GM23248 (cell line): Measurements from ENCODE around the gene LRFN2. TPM values are rescaled to one million over a fixed set of nuclear protein-coding genes. Genes with fewer than 3 reads are reported as not detected.

ENCODE experiments used
- DNase-seq: peaks from one replicate; pipeline ENCODE4 v3.0.0-alpha.2; 2015
- H2AFZ ChIP-seq: fragments of 200-600 bp; sonication (generic); 2 replicates; pipeline ENCODE4 v1.6.1; 2016; ENCODE audit warnings: antibody characterized with exemption
- H3F3A ChIP-seq: fragments of 200-600 bp; sonication (generic); 2 replicates; pipeline ENCODE4 v1.6.1; 2016; ENCODE audit warnings: mild to moderate bottlenecking, antibody characterized with exemption, mixed run types; ENCODE audit not compliant: insufficient read depth
- H3K27ac ChIP-seq: fragments of 200-600 bp; sonication (generic); 2 replicates; pipeline ENCODE4 v1.5.1; 2016; ENCODE audit warnings: mild to moderate bottlenecking
- H3K27me3 ChIP-seq: fragments of 200-600 bp; sonication (generic); replicated peaks from 2 replicates; pipeline ENCODE4 v1.6.1; 2016; ENCODE audit warnings: mild to moderate bottlenecking; ENCODE audit not compliant: insufficient read depth
- H3K36me3 ChIP-seq: fragments of 200-600 bp; sonication (generic); 2 replicates; pipeline ENCODE4 v1.6.1; 2016; ENCODE audit warnings: low read depth, mild to moderate bottlenecking
- H3K4me1 ChIP-seq: fragments of 200-600 bp; sonication (generic); 2 replicates; pipeline ENCODE4 v1.6.1; 2016; ENCODE audit warnings: mild to moderate bottlenecking; ENCODE audit not compliant: insufficient read depth
- H3K4me2 ChIP-seq: fragments of 200-600 bp; sonication (generic); one replicate; pipeline ENCODE4 v1.6.1; 2016; ENCODE audit warnings: mild to moderate bottlenecking; ENCODE audit not compliant: unreplicated experiment
- H3K4me3 ChIP-seq: fragments of 200-600 bp; sonication (generic); 2 replicates; pipeline ENCODE4 v1.5.1; 2016; ENCODE audit warnings: mild to moderate bottlenecking
- H3K79me2 ChIP-seq: fragments of 200-600 bp; sonication (generic); 2 replicates; pipeline ENCODE4 v1.6.1; 2016; ENCODE audit warnings: mild to moderate bottlenecking; ENCODE audit not compliant: insufficient read depth
- H3K9ac ChIP-seq: fragments of 200-600 bp; sonication (generic); 2 replicates; pipeline ENCODE4 v1.6.1; 2016; ENCODE audit warnings: mild to moderate bottlenecking
- H3K9me2 ChIP-seq: fragments of 200-600 bp; sonication (generic); 2 replicates; pipeline ENCODE4 v1.6.1; 2016; ENCODE audit warnings: mixed run types, mild to moderate bottlenecking, moderate library complexity; ENCODE audit not compliant: insufficient read depth
- H3K9me3 ChIP-seq: fragments of 200-600 bp; sonication (generic); one replicate; pipeline ENCODE4 v1.6.1; 2017; ENCODE audit warnings: low read depth
- H4K20me1 ChIP-seq: fragments of 200-600 bp; sonication (generic); 2 replicates; pipeline ENCODE4 v1.6.0; 2016; ENCODE audit not compliant: insufficient read depth
- EZH2 ChIP-seq: fragments of 200-600 bp; sonication (generic); IDR thresholded peaks from 2 replicates; pipeline ENCODE4 v1.6.1; 2018; ENCODE audit warnings: antibody characterized with exemption, mild to moderate bottlenecking; ENCODE audit not compliant: insufficient read depth, poor library complexity, severe bottlenecking
- EZH2phosphoT487 ChIP-seq: fragments of 200-600 bp; sonication (generic); IDR thresholded peaks from 2 replicates; pipeline ENCODE4 v1.6.1; 2018; ENCODE audit warnings: antibody characterized with exemption, moderate library complexity, mild to moderate bottlenecking, low read depth; ENCODE audit not compliant: insufficient read depth
- WGBS, 2 experiments: methylation state at CpG; one replicate each; pipeline ENCODE4 v1.1.6; 2015 to 2017; ENCODE audit warnings: low lambda C conversion rate in 2 of 2, low coverage in 1 of 2; ENCODE audit errors: missing lambda C conversion rate in 2 of 2; 5-methylcytosine and 5-hydroxymethylcytosine counted together
- in situ Hi-C: fragments of 300-500 bp; cut with MboI; formaldehyde crosslinking; loops from 2 replicates; pipeline ENCODE4 v1.15.0; 2020
- polyA plus RNA-seq: library from polyadenylated mRNA; unstranded; fragments of >200 nt; fragmentation: Nextera tagmentation; extraction: Ambion mirVana; gene quantifications from 2 replicates; pipeline ENCODE4 v1.2.1, GENCODE V29; 2016
- total RNA-seq: library from RNA; depleted of rRNA; stranded (reverse); fragments of >200 nt; shearing (Covaris generic); gene quantifications from 2 replicates; pipeline ENCODE4 v1.2.3, GENCODE V29; 2014

LRFN2 gene
- total and polyA plus RNA-seq, 2 experiments from 2014 or later: not detected

DNA sequence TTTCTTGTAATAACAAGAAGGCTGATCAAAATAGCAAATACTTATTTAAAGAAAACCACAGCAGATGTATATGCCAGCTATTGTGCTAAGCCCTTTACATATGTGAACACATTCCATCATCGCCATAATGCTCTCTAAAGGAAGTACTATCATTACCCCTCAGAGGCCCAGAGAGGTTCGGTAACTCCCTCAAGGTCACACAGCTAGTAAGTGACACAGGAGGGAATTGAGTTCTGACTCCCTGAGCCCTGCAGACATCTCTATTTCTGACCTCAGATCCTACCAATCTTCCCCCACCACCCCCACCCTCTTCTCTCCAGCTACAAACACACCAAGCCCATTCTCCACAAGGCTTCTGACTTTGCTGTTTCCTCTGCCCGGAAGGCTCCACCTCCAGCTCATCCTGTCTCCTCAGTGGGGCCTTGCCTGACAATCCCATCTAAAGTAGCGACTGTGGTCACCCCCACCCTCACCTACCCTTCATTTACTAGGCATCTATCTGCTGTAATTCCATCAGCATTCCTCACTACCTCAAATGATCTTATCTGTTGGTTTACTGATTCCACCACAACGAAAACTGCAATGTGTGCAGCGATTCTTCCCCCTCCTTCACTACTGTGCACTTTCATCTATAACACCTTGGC, 234.5 kb downstream of the LRFN2 start:
- Histone ChIP-seq H3K4me3 (no peak overlapping the region), H3K27me3 (no peaks in the 10 kb centered on the region), H3F3A (no peaks in the 10 kb centered on the region), H3K27ac (no peak overlapping the region), H4K20me1 (no peaks in the 10 kb centered on the region), H3K9me3 (no peaks in the 10 kb centered on the region), H3K79me2 (no peaks in the 10 kb centered on the region), H2AFZ (no peak overlapping the region), H3K4me1 (no peaks in the 10 kb centered on the region), H3K36me3 (no peaks in the 10 kb centered on the region), H3K9ac (no peak overlapping the region), H3K4me2 (no peak overlapping the region), H3K9me2 (no peaks in the 10 kb centered on the region)
- TF ChIP-seq EZH2: no peak
- no peak for TF ChIP-seq EZH2phosphoT487
- in situ Hi-C loops: no loop called here
- WGBS, 2 experiments: 61 to 72% methylated on average over 6 of the region's 6 CpGs
- no peak for DNase-seq

DNA sequence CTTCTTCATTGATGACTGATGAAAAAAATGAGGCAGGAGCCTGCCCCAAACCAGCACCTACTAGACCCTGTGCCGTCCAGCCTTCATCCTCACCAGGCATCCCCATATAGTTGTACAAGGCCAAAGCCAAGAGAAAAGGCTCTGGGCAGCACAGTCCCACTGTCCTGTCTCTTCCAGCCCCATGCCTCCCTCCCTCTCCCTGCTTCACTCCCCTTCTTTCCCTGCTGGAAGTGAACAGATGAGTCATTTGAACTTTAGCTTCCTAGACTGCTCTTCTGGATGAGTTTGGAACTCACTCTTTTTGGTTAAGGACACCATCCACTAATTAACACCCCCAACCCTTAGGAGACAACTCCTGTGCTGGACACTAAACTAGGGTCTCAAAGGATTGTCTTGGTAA, 235.2 kb downstream of the LRFN2 start:
- H2AFZ ChIP-seq: no peak overlapping the region
- TF ChIP-seq EZH2 (no peak), EZH2phosphoT487 (no peak)
- WGBS, 2 experiments: 61 to 83% methylated on average over 1 of the region's 1 CpG
- no peaks in the 10 kb centered on the region for H3K9me3 ChIP-seq
- no peaks in the 10 kb centered on the region for H3K79me2 ChIP-seq
- no peak overlapping the region for H3K27ac ChIP-seq
- H3K4me3 ChIP-seq: no peak overlapping the region
- peak; percentile 22 for DNase-seq
- no peaks in the 10 kb centered on the region for H3K9me2 ChIP-seq
- no peaks in the 10 kb centered on the region for H3K36me3 ChIP-seq
- in situ Hi-C loops: no loop called here
- H3K9ac ChIP-seq: no peak overlapping the region
- H3F3A ChIP-seq: no peaks in the 10 kb centered on the region
- no peaks in the 10 kb centered on the region for H3K4me1 ChIP-seq
- H4K20me1 ChIP-seq: no peaks in the 10 kb centered on the region
- H3K4me2 ChIP-seq: no peak overlapping the region
- no peaks in the 10 kb centered on the region for H3K27me3 ChIP-seq

- Histone ChIP-seq H3K27ac (no peak overlapping the region), H3K4me3 (no peak overlapping the region), H3K9ac (no peak overlapping the region), H3K36me3 (no peaks in the 10 kb centered on the region), H4K20me1 (no peaks in the 10 kb centered on the region), H3K79me2 (no peaks in the 10 kb centered on the region), H3K4me2 (no peak overlapping the region), H3F3A (no peaks in the 10 kb centered on the region), H3K9me2 (no peaks in the 10 kb centered on the region), H3K27me3 (no peaks in the 10 kb centered on the region), H3K4me1 (no peaks in the 10 kb centered on the region), H3K9me3 (no peaks in the 10 kb centered on the region), H2AFZ (no peak overlapping the region)
- in situ Hi-C loops: no loop called here
- WGBS, 2 experiments: 88% methylated on average over 3 of the region's 3 CpGs
- DNase-seq: no peak
- no peak for TF ChIP-seq EZH2
- no peak for TF ChIP-seq EZH2phosphoT487
Observed at GRCh38 chr6:40350747-40351217, 236.4 kb downstream of the LRFN2 start.

DNA sequence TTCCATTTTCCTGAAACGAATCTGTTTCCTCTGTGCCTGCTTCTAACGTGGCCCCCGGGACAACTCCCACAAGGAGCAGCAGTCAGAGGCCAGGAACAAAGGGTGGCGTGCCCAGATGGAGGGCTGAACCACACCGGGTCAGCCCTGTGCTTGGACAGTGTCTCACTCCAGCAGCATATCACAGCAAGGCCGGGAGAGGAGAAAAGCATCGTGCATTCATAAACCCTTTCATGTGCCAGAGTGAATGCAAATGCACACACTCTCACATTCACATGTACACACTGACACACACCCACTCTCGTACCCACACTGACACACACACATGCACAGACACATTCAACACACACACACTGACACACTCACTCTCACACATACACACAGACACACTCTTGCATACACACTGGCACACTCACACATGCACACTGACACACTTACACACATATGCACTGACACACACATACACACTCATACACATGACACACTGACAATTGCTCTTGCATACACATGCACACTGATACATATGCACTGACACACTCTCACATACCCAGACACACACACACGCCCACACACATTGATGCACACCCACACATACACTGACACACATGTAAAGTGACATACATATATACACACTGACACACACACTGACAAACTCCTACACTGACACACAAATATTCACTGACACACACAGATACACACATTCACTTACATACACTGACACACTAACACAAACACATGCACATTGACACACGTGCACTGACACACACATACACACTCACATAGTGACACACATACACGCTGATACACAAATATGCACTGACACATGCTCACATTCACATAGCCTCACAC, 237.0 kb downstream of the LRFN2 start:
- H3K4me2 ChIP-seq: no peak overlapping the region
- no peak overlapping the region for H3K27ac ChIP-seq
- H2AFZ ChIP-seq: no peak overlapping the region

More for the DNA sequence above, 237.0 kb downstream of the LRFN2 start:
- DNase-seq: no peak
- H3K9me2 ChIP-seq: no peaks in the 10 kb centered on the region
- no peak overlapping the region for H3K9ac ChIP-seq
- in situ Hi-C loops: no loop called here
- no peak for TF ChIP-seq EZH2phosphoT487
- no peak for TF ChIP-seq EZH2
- H3K36me3 ChIP-seq: no peaks in the 10 kb centered on the region
- H4K20me1 ChIP-seq: no peaks in the 10 kb centered on the region
- no peaks in the 10 kb centered on the region for H3K27me3 ChIP-seq
- WGBS, 2 experiments: 33% methylated on average over 11 of the region's 11 CpGs
- no peak overlapping the region for H3K4me3 ChIP-seq
- H3K9me3 ChIP-seq: no peaks in the 10 kb centered on the region
- H3K4me1 ChIP-seq: no peaks in the 10 kb centered on the region
- no peaks in the 10 kb centered on the region for H3K79me2 ChIP-seq
- no peaks in the 10 kb centered on the region for H3F3A ChIP-seq
